ENCODE measurements around the gene TACSTD2. TPM values are rescaled to one million over a fixed set of nuclear protein-coding genes. Genes with fewer than 3 reads are reported as not detected.
"Not testable (repeated sequence)": the region's sequence is repeated elsewhere in the genome, so short reads cannot be mapped to it uniquely, and the experiment has no call there.

TACSTD2 gene
- total RNA-seq, 2 donors from 2014 or later, result 101 to 106 TPM

DNA sequence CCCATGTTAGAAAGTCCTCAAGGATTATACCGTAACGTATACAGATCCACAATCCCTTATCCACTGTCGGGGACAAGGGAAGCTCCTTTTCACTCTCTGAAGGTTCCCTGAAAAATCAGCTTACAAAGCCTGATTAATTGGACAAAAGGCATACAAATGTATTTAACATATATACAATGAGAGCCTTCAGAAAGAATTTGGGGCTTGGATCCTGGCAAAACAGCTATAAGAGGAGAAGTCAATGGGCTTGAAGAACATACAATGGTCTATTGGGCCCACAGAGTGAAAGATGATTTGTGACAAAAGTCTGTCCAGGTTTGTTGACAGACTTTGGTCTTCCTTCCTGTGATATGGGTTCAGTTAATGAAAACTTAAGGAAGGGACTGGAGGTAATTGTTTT lies 10.7 kb downstream of the TACSTD2 start:
- ATAC-seq, result no peak
- Histone ChIP-seq H3K36me3 (replicated peaks in 1 of 2; ENCODE audit: insufficient read depth in 1 of 2, low read depth in 2 of 2) (no peaks in the 10 kb centered on the region), H3K4me3 (no peak overlapping the region), H3K27ac (no peak overlapping the region), H3K9me3 (no peaks in the 10 kb centered on the region), H3K4me1 (peaks cover 7% of the 10 kb centered on the region), H3K27me3 (no peaks in the 10 kb centered on the region)
- TF ChIP-seq POLR2A (IDR thresholded peaks at IDR 0.05), result no peak
- TF ChIP-seq, protein P1, sequence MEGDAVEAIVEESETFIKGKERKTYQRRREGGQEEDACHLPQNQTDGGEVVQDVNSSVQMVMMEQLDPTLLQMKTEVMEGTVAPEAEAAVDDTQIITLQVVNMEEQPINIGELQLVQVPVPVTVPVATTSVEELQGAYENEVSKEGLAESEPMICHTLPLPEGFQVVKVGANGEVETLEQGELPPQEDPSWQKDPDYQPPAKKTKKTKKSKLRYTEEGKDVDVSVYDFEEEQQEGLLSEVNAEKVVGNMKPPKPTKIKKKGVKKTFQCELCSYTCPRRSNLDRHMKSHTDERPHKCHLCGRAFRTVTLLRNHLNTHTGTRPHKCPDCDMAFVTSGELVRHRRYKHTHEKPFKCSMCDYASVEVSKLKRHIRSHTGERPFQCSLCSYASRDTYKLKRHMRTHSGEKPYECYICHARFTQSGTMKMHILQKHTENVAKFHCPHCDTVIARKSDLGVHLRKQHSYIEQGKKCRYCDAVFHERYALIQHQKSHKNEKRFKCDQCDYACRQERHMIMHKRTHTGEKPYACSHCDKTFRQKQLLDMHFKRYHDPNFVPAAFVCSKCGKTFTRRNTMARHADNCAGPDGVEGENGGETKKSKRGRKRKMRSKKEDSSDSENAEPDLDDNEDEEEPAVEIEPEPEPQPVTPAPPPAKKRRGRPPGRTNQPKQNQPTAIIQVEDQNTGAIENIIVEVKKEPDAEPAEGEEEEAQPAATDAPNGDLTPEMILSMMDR (IDR thresholded peaks at IDR 0.05), result no peak
- intact Hi-C loops (cut with DNase I), result no loop called here
- 94 to 96% methylated on average over 3 of the region's 3 CpGs for WGBS, 2 donors
- DNase-seq, result no peak

DNA sequence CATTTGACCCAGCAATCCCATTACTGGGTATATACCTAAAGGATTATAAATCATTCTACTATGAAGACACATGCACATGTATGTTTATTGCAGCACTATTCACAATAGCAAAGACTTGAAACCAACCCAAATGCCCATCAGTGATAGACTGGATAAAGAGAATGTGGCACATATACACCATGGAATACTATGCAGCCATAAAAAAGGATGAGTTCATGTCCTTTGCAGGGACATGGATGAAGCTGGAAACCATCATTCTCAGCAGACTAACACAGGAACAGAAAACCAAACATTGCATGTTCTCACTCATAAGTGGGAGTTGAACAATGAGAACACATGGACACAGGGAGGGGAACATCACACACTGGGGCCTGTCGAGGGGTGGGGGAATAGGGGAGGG lies 13.3 kb downstream of the TACSTD2 start:
- H3K27me3 ChIP-seq; H3K4me1 ChIP-seq; DNase-seq; H3K36me3 ChIP-seq (replicated peaks in 1 of 2; ENCODE audit: insufficient read depth in 1 of 2, low read depth in 2 of 2); H3K9me3 ChIP-seq; H3K27ac ChIP-seq; intact Hi-C loops (cut with DNase I); ATAC-seq; H3K4me3 ChIP-seq: not testable (repeated sequence)
- 83 to 90% methylated on average over 1 of the region's 1 CpG for WGBS, 2 donors

DNA sequence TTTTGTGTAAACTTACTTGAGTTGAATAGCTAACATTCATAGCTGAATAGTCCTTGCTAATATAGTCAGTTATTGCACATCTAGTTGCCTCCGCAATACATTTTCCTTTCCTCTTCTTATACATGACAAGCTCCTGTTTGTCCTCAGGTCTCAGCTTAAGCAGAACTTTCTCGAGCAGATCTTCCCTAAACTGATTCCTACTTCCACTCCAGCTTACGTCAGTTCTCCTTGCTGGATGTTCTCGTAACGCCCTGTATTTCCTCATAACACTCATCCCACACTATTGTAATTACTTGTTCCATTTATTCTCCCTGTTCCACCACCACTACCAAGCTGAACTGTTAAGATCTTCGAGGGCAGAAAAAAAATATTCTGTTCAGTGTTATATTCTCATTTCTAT lies 15.4 kb downstream of the TACSTD2 start:
- 74 to 77% methylated on average over 6 of the region's 6 CpGs for WGBS, 2 donors
- intact Hi-C loops (cut with DNase I), result no loop called here
- Histone ChIP-seq H3K4me1 (no peaks in the 10 kb centered on the region), H3K27ac (no peak overlapping the region), H3K36me3 (replicated peaks in 1 of 2; ENCODE audit: insufficient read depth in 1 of 2, low read depth in 2 of 2) (no peaks in the 10 kb centered on the region), H3K27me3 (no peaks in the 10 kb centered on the region), H3K9me3 (no peaks in the 10 kb centered on the region), H3K4me3 (no peak overlapping the region)
- TF ChIP-seq, protein P1 (IDR thresholded peaks at IDR 0.05), result no peak
- no peak for TF ChIP-seq POLR2A (IDR thresholded peaks at IDR 0.05)
- DNase-seq (no peak), ATAC-seq (no peak)

DNA sequence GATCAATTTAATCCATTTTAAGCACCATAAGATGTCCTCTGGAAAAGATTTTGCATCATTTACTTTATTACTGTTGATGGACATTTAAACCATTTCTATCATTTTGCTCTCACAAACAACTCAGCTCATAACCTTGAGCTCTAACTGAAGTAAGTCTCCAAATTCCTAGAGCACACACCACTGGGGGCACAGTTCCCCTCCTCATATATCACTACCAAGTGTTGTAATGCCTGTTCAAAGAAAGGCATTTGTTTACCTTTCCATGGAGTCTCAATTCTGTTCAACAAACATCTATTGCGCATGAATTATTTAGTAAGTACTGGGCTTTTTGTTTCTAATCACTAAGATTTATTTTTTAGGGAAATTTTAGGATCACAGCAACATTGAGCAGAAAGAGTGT lies 21.7 kb downstream of the TACSTD2 start:
- no peak for TF ChIP-seq POLR2A (IDR thresholded peaks at IDR 0.05)
- TF ChIP-seq, protein P1 (IDR thresholded peaks at IDR 0.05), result no peak
- H3K9me3 ChIP-seq, result no peaks in the 10 kb centered on the region
- no peak overlapping the region for H3K4me3 ChIP-seq
- no peaks in the 10 kb centered on the region for H3K36me3 ChIP-seq (replicated peaks in 1 of 2; ENCODE audit: insufficient read depth in 1 of 2, low read depth in 2 of 2)
- no peaks in the 10 kb centered on the region for H3K4me1 ChIP-seq
- no peaks in the 10 kb centered on the region for H3K27me3 ChIP-seq
- ATAC-seq (no peak), DNase-seq (no peak)
- intact Hi-C loops (cut with DNase I), result no loop called here
- WGBS, 2 donors, result 54 to 61% methylated on average over 1 of the region's 1 CpG
- H3K27ac ChIP-seq, result no peak overlapping the region

DNA sequence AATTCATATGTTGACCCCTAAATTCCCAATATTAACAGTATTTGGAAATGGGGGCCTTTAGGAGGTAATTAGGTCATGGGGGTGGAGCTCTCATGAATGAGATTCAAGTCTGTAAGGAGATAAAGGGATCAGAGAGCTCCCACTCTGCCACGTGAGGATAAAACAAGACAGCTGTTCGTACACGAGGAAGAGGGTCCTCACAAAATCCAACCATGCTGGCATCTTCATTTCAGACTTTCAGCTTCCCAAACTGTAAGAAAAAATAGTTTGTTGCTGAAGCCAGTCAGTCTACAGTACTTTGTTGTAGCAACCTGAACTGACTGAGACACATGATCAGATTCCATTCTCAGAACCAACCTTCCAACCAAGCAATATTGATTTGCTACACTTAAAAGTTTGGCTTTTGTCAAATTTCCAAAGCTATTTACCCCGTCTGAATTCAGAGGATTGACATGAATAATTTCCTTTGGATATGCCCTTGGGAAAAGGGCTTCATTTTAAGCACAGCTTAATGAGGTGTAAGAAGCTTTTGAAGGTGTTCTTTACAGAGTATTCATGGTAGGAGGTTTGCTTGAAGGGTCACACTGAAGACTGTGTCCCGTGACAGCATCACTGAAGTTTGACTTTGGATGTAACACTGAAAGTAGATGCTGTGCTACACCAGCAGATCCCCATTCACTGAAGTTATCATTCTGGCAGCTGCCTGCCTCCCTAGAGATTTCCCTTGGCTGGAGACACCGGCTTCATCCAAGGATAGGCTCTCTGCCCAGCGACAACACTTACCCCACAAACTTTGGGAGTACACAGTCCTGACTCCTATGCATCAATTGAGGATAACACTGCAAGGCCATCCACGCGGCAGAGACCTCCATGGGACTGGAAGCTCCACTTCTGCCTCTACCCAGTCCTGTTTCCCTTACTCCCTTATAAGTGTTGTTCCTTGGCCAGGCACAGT lies 25.6 kb downstream of the TACSTD2 start:
- H3K27ac ChIP-seq, result no peak overlapping the region
- WGBS, 2 donors, result 55 to 76% methylated on average over 8 to 9 of the region's 9 CpGs
- no peak for TF ChIP-seq POLR2A (IDR thresholded peaks at IDR 0.05)
- TF ChIP-seq, protein P1 (IDR thresholded peaks at IDR 0.05), result no peak
- H3K4me3 ChIP-seq, result no peak overlapping the region
- ATAC-seq (no peak), DNase-seq (no peak)
- no peaks in the 10 kb centered on the region for H3K36me3 ChIP-seq (replicated peaks in 1 of 2; ENCODE audit: insufficient read depth in 1 of 2, low read depth in 2 of 2)
- intact Hi-C loops (cut with DNase I), result no loop called here
- no peaks in the 10 kb centered on the region for H3K9me3 ChIP-seq
- no peaks in the 10 kb centered on the region for H3K27me3 ChIP-seq
- H3K4me1 ChIP-seq, result peaks cover 16% of the 10 kb centered on the region

DNA sequence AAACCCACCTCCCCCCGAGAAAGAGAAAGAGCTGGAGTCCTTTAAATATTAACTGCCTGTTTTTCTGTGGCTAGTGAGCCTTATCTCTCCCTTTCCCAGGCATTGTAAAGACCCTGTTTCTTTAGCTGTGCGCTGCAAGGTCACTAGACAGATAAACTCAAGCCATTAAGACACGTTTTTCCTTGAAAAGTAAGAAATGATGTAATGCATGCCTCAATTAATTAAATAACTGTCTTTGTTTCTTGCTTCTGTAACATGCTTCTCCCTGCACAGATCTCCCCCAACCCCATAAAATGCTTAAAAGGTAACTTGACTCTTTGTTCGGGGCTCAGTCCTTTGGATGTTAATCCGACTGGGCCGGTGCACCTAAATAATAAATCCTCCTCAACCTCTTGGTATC lies 27.8 kb downstream of the TACSTD2 start:
- H3K27ac ChIP-seq, result peak overlapping the region in 3 of 4 donors; percentile 17 to 38 (median 35)
- H3K36me3 ChIP-seq (replicated peaks in 1 of 2; ENCODE audit: insufficient read depth in 1 of 2, low read depth in 2 of 2); intact Hi-C loops (cut with DNase I); H3K27me3 ChIP-seq; DNase-seq; ATAC-seq; H3K9me3 ChIP-seq; H3K4me3 ChIP-seq: not testable (repeated sequence)
- 12 to 13% methylated on average over 6 of the region's 6 CpGs for WGBS, 2 donors
- peaks cover 31% of the 10 kb centered on the region for H3K4me1 ChIP-seq
